K562 (cell line): ENCODE measurements around the gene FAM234B. TPM values are rescaled to one million over a fixed set of nuclear protein-coding genes. Genes with fewer than 3 reads are reported as not detected.

Experiments
- ATAC-seq: fragments of 200-7000 bp; cut with Tn5 transposase; 3 replicates; pipeline ENCODE4 v1.9.1; 2020; ENCODE audit warnings: moderate library complexity
- BruUV-seq: library from RNA; stranded (reverse); fragments of 400-500 nt; replicated peaks from 2 replicates; lab custom pipeline; 2021; lab: Mats Ljungman, UMichigan
- CTCF ChIA-PET: fragments of 300-600 bp; formaldehyde crosslinking; extraction: SDS; loops from one replicate; lab custom pipeline; 2021; ENCODE audit warnings: low intra/inter-chr PET ratio; lab: Yijun Ruan, JAX
- POLR2A ChIA-PET: fragments of 300-600, 350-650 bp; sonication (Branson Sonifier 250); formaldehyde crosslinking; extraction: SDS; loops from one replicate; lab custom pipeline; 2021; ENCODE audit warnings: antibody characterized with exemption, inconsistent platforms; lab: Yijun Ruan, JAX
- DNase-seq, 4 experiments: peaks; one replicate each; pipeline versions ENCODE4 v3.0.0 to v3.0.0-alpha.2; 2011 to 2018; ENCODE audit warnings: low spot score in 3 of 4, mixed read lengths in 3 of 4; ENCODE audit errors: extremely low read depth in 1 of 4
- FAIRE-seq: peaks from 2 replicates; lab custom pipeline; 2011; peaks lifted over from hg19 to GRCh38; lab: Jason Lieb, UNC
- H2AFZ ChIP-seq: 2 replicates; pipeline ENCODE4 v1.6.0; 2011; ENCODE audit warnings: low read depth, low read length, control low read depth, inconsistent platforms
- H3K27ac ChIP-seq: fragments of 200-600 bp; 3 replicates; pipeline ENCODE4 v1.8.0; 2011; ENCODE audit warnings: low read depth, mild to moderate bottlenecking, control low read depth, inconsistent platforms, low read length, moderate library complexity, mixed read lengths; ENCODE audit errors: extremely low read depth
- H3K27me3 ChIP-seq, 2 experiments: fragments of 300-600 bp in 1 of 2; 2 replicates in 1 of 2; 3 replicates in 1 of 2; pipeline versions ENCODE4 v1.6.0 to v1.8.0; 2011; ENCODE audit warnings: inconsistent platforms in 2 of 2, low read length in 2 of 2, mild to moderate bottlenecking in 1 of 2, mixed read lengths in 1 of 2, moderate library complexity in 1 of 2; ENCODE audit not compliant: control insufficient read depth in 2 of 2, insufficient read depth in 2 of 2
- H3K36me3 ChIP-seq: fragments of 300-600 bp; 3 replicates; pipeline ENCODE4 v1.8.0; 2011; ENCODE audit warnings: mild to moderate bottlenecking, low read length, inconsistent platforms; ENCODE audit not compliant: control insufficient read depth, insufficient read depth
- H3K4me1 ChIP-seq, 2 experiments: fragments of 200-600 bp in 1 of 2; replicated peaks in 1 of 2; 2 replicates in 1 of 2; 3 replicates in 1 of 2; pipeline versions ENCODE4 v1.5.1 to v1.8.0; 2011; ENCODE audit warnings: inconsistent platforms in 2 of 2, low read length in 2 of 2, mild to moderate bottlenecking in 1 of 2, mixed read lengths in 1 of 2, moderate library complexity in 1 of 2; ENCODE audit not compliant: control insufficient read depth in 2 of 2, insufficient read depth in 2 of 2
- H3K4me2 ChIP-seq: 2 replicates; pipeline ENCODE4 v1.6.1; 2011; ENCODE audit warnings: low read length, control low read depth, inconsistent platforms, mixed read lengths; ENCODE audit not compliant: insufficient read depth
- H3K4me3 ChIP-seq: fragments of 200-600 bp; sonication (generic), shearing (Covaris generic); 2 replicates; pipeline ENCODE4 v1.5.1; 2016; ENCODE audit warnings: control low read depth, inconsistent platforms
- H3K79me2 ChIP-seq: fragments of 200-600 bp; 3 replicates; pipeline ENCODE4 v1.8.0; 2011; ENCODE audit warnings: low read length, inconsistent platforms; ENCODE audit not compliant: control insufficient read depth, insufficient read depth
- H3K9ac ChIP-seq, 2 experiments: 2 replicates each; pipeline versions ENCODE4 v1.6.0 to v1.6.1; 2011; ENCODE audit warnings: low read depth in 2 of 2, low read length in 2 of 2, control low read depth in 1 of 2, inconsistent platforms in 1 of 2, mild to moderate bottlenecking in 1 of 2, mixed read lengths in 1 of 2; ENCODE audit not compliant: insufficient read depth in 1 of 2
- H3K9me1 ChIP-seq: one replicate; pipeline ENCODE4 v1.6.0; 2011; ENCODE audit warnings: inconsistent platforms, mild to moderate bottlenecking, low read length, moderate library complexity; ENCODE audit not compliant: control insufficient read depth, insufficient read depth
- H3K9me3 ChIP-seq: replicated peaks from 2 replicates; pipeline ENCODE4 v1.5.1; 2011; ENCODE audit warnings: low read depth, low read length, inconsistent platforms; ENCODE audit not compliant: control insufficient read depth, insufficient read depth
- H4K20me1 ChIP-seq: replicated peaks from 2 replicates; pipeline ENCODE4 v1.6.1; 2011; ENCODE audit warnings: low read length, inconsistent platforms, mixed read lengths; ENCODE audit not compliant: control insufficient read depth, insufficient read depth
- ATF1 ChIP-seq, 2 experiments: fragments of 450-650 bp in 1 of 2; IDR thresholded peaks; 2 replicates each; pipeline ENCODE4 v1.6.1; 2016; ENCODE audit warnings: missing compliant biosample characterization in 1 of 2, missing genetic modification characterization in 1 of 2
- CEBPG ChIP-seq, 3 experiments: fragments of 200-800 bp in 1 of 3; sonication (Bioruptor generic) in 1 of 3; sonication (generic) in 1 of 3; formaldehyde crosslinking in 1 of 3; IDR thresholded peaks in 2 of 3; conservative IDR thresholded peaks in 1 of 3; 2 replicates each; pipeline versions ENCODE4 v1.6.1 to v1.8.0; 2016 to 2022; ENCODE audit warnings: missing compliant biosample characterization in 2 of 3, missing genetic modification characterization in 2 of 3, mild to moderate bottlenecking in 1 of 3, missing genetic modification reagents in 1 of 3
- ELF1 ChIP-seq: fragments of 200-800 bp; sonication (Bioruptor generic); IDR thresholded peaks from 2 replicates; pipeline ENCODE4 v1.6.1; 2016; ENCODE audit warnings: missing genetic modification characterization, missing compliant biosample characterization
- XRCC5 ChIP-seq: fragments of 200-400 bp; formaldehyde crosslinking; IDR thresholded peaks from 2 replicates; pipeline ENCODE4 v1.6.1; 2017; ENCODE audit warnings: low read depth, mild to moderate bottlenecking, low read length
- WGBS: fragments of 100-300 bp; shearing (Covaris generic); methylation state at CpG from one replicate; pipeline ENCODE4 v1.1.6; 2016; ENCODE audit warnings: low coverage, mixed read lengths; ENCODE audit not compliant: insufficient coverage; ENCODE audit errors: missing lambda C conversion rate; 5-methylcytosine and 5-hydroxymethylcytosine counted together
- in situ Hi-C: fragments of 300-500 bp; cut with MboI; formaldehyde crosslinking; loops from 4 replicates; pipeline ENCODE4 v1.15.0; 2018; ENCODE audit warnings: inconsistent platforms, mixed read lengths
- intact Hi-C: fragments of 100-400 bp; cut with micrococcal nuclease; formaldehyde crosslinking; loops from 2 replicates; pipeline ENCODE4 v1.14.2; 2022
- polyA plus RNA-seq, 8 experiments: library from polyadenylated mRNA; depleted of rRNA in 4 of 8; stranded (reverse) in 5 of 8; unstranded in 3 of 8; fragments of >200 nt; fragmentation: Nextera tagmentation in 2 of 8; fragmentation: Illumina TruSeq in 1 of 8; extraction: Ambion mirVana in 2 of 8; extraction: Trizol in 1 of 8; gene quantifications; 2 replicates each; pipeline versions ENCODE4 v1.2.1 to v1.2.3, GENCODE V29; 2011 to 2014; ENCODE audit warnings: inconsistent platforms in 1 of 8, missing spikeins in 1 of 8
- total RNA-seq, 7 experiments: library from RNA; depleted of rRNA in 6 of 7; stranded (reverse); fragments of >200 nt in 6 of 7; fragmentation: Illumina TruSeq in 2 of 7; extraction: Trizol in 2 of 7; gene quantifications; 2 replicates each; pipeline versions ENCODE4 v1.2.1 to v1.2.3, GENCODE V29; 2011 to 2021; ENCODE audit warnings: low replicate concordance in 1 of 7
- TF ChIP-seq, protein P1 (sequence below): fragments of 450-650 bp; IDR thresholded peaks from 2 replicates; pipeline ENCODE4 v1.6.1; 2016; ENCODE audit warnings: low read depth, mild to moderate bottlenecking, moderate library complexity

The FAM234B gene
- total and polyA plus RNA-seq, 9 of the 15 experiments (the other 6 are each of a cell fraction or from before 2014, with no cell fraction given), result 1.00 to 4.3 (median 2.0) TPM

DNA sequence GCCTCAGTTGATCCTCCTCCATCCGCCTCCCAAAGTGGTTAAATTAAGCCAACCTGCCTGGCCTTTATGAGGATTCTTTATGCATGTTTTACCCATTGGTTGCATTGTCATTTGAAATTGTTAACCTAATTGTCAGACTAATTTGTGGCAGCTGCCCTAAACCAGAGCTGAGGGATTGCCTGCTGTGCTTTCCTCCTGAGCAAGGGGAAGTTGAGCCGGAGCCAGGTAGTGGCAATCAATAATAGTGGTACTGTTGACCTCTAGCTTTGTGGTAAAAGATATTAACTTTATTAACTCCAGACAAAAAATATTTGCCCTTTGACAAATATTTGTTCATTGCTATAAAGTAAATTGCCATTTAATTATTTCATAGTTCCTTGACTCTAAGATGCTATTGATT is 38.5 kb upstream of the FAM234B start:
- H3K79me2 ChIP-seq, result no peaks in the 10 kb centered on the region
- peaks cover 0 to 12% of the 10 kb centered on the region in 2 experiments; a peak in 2 of 5 replicates for H3K4me1 ChIP-seq
- FAIRE-seq (no peak), ATAC-seq (no peak), DNase-seq (no peak)
- intact Hi-C loops, result no loop called here
- ChIA-PET POLR2A (interaction anchor here (0.6 to 1.4 kb wide), 2 partner anchors 15 to 20 kb away, joined by 3 to 5 read pairs; no protein-coding TSS in a partner anchor), CTCF (no interaction called here)
- no peaks in the 10 kb centered on the region for H4K20me1 ChIP-seq
- in situ Hi-C loops, result loop anchor here (25.0 kb wide), 1 partner anchor 207 kb away; no protein-coding TSS in a partner anchor
- TF ChIP-seq, protein P1, sequence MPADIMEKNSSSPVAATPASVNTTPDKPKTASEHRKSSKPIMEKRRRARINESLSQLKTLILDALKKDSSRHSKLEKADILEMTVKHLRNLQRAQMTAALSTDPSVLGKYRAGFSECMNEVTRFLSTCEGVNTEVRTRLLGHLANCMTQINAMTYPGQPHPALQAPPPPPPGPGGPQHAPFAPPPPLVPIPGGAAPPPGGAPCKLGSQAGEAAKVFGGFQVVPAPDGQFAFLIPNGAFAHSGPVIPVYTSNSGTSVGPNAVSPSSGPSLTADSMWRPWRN, result no peak
- no peak for TF ChIP-seq ELF1 (tag)
- TF ChIP-seq XRCC5, result no peak
- H3K9me3 ChIP-seq, result no peaks in the 10 kb centered on the region
- no peak overlapping the region for H3K4me2 ChIP-seq
- 56% methylated on average over 2 of the region's 2 CpGs for WGBS
- no peaks in the 10 kb centered on the region for H3K9me1 ChIP-seq
- no peak overlapping the region for H3K4me3 ChIP-seq
- no peaks in the 10 kb centered on the region for H3K27me3 ChIP-seq
- H3K27ac ChIP-seq, result no peak overlapping the region
- BruUV-seq, result no TSS peak
- H3K36me3 ChIP-seq, result no peaks in the 10 kb centered on the region
- H3K9ac ChIP-seq, result no peak overlapping the region
- no peak overlapping the region for H2AFZ ChIP-seq

GRCh38 chr12:13007496-13008233 is 36.5 kb upstream of the FAM234B start:
- H3K4me2 ChIP-seq, result no peak overlapping the region
- CTCF ChIA-PET, result no interaction called here

More at GRCh38 chr12:13007496-13008233, 36.5 kb upstream of the FAM234B start:
- POLR2A ChIA-PET, result no interaction called here
- intact Hi-C loops, result no loop called here
- no peak overlapping the region for H2AFZ ChIP-seq
- H3K9me1 ChIP-seq, result no peaks in the 10 kb centered on the region
- in situ Hi-C loops, result loop anchor here (25.0 kb wide), 1 partner anchor 205 kb away; no protein-coding TSS in a partner anchor
- DNase-seq, result no peak
- H3K4me1 ChIP-seq, result no peaks in the 10 kb centered on the region
- no peaks in the 10 kb centered on the region for H4K20me1 ChIP-seq
- H3K27ac ChIP-seq, result no peak overlapping the region
- H3K27me3 ChIP-seq, result no peaks in the 10 kb centered on the region; a peak in 1 of 5 replicates
- no peak for ATAC-seq
- no peak overlapping the region for H3K4me3 ChIP-seq
- H3K36me3 ChIP-seq, result no peaks in the 10 kb centered on the region
- no peak overlapping the region for H3K9ac ChIP-seq
- BruUV-seq, result no TSS peak
- 26% methylated on average over 6 of the region's 7 CpGs for WGBS
- FAIRE-seq, result no peak
- TF ChIP-seq ATF1 (CRISPR knock-in tag; IDR thresholded peaks at IDR 0.05) (no peak), ATF1 (tag; IDR thresholded peaks at IDR 0.05) (no peak), CEBPG (CRISPR knock-in tag; IDR thresholded peaks at IDR 0.05) (no peak), CEBPG (tag; conservative IDR thresholded peaks at IDR 0.05 in 1 of 2, IDR thresholded peaks at IDR 0.05 in 1 of 2) (0 out of 4 replicates have a peak, but pooled peaks have one; percentile 10 to 24)
- no peaks in the 10 kb centered on the region for H3K9me3 ChIP-seq
- no peaks in the 10 kb centered on the region for H3K79me2 ChIP-seq
